ENCODE data around the gene EPX.
"Not testable (repeated sequence)": the region's sequence is repeated elsewhere in the genome, so short reads cannot be mapped to it uniquely, and the experiment has no call there.

The EPX gene, protein sequence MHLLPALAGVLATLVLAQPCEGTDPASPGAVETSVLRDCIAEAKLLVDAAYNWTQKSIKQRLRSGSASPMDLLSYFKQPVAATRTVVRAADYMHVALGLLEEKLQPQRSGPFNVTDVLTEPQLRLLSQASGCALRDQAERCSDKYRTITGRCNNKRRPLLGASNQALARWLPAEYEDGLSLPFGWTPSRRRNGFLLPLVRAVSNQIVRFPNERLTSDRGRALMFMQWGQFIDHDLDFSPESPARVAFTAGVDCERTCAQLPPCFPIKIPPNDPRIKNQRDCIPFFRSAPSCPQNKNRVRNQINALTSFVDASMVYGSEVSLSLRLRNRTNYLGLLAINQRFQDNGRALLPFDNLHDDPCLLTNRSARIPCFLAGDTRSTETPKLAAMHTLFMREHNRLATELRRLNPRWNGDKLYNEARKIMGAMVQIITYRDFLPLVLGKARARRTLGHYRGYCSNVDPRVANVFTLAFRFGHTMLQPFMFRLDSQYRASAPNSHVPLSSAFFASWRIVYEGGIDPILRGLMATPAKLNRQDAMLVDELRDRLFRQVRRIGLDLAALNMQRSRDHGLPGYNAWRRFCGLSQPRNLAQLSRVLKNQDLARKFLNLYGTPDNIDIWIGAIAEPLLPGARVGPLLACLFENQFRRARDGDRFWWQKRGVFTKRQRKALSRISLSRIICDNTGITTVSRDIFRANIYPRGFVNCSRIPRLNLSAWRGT

DNA sequence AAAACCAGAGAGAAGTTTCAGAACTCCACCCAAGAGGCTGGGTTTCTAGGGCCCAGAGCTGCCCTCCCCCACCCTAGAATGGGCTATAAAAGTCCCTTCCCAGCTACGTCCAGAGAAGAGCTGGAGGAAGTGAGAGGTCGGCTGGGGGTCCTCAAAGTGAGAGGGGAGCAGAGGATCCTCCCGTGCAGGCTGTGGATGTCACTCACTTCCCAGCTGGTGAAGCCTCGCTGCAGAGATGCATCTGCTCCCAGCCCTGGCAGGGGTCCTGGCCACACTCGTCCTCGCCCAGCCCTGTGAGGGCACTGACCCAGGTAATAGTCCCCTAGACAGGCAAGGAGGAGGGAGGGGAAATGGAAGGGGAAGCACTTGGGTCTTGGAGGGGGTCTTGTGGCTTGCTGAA lies at the start of gene EPX:
Gene EPX, plus strand, starts transcription at position 115 of the 400 bp plus-strand sequence. Its CDS starts 121 bp downstream, at position 236.
- no peak for DNase-seq

- not testable (repeated sequence) for DNase-seq
Measured at GRCh38 chr17:58143335-58143734, 49.2 kb upstream of the EPX start.

DNA sequence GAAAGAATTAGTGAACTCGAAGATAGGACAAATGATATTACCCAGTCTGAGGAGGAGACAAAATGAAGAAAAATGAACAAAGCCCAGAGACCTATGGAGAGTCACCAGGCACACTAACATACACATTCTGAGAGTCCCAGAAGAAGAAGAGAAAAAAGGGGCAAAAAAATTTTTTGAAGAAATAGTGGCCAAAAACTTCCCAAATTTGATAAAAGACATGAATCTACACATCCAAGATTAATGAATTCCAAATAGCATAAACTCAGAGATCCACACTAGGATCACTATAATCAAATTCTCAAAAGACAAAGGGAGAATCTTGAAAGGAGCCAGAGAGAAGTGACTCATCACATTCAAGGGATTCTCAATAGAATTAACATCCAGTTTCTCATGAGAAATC lies 47.7 kb upstream of the EPX start:
- no peak for DNase-seq

DNA sequence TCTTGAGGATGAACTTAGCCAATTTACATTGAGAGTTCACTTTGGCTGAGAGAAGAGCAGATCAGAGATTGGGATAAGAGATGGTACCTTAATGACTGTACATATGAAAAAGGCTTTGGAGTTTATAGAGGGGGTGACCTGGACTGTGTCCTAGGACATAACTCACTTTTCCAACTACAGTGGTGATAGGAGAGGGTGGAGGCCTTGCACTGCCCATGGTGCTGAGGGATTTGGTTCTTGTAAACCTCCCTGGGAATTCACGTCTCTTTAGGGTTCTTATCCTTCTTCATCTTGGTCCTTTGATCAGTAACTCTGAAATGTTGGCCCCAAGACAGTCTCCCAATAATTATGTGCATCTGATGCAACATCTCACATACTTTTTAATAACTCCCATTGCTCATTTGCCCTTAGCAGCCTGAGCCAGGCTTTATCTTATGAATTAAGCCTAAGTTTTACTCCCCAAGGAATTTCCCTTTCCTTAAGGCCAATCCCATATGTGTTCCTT lies 44.5 kb upstream of the EPX start, which contains the start of gene OR4D1:
Gene OR4D1, plus strand, starts transcription at position 455 of the 505 bp plus-strand sequence. CDS start 6,770 bp downstream, outside the sequence.
- no peak for DNase-seq

DNA sequence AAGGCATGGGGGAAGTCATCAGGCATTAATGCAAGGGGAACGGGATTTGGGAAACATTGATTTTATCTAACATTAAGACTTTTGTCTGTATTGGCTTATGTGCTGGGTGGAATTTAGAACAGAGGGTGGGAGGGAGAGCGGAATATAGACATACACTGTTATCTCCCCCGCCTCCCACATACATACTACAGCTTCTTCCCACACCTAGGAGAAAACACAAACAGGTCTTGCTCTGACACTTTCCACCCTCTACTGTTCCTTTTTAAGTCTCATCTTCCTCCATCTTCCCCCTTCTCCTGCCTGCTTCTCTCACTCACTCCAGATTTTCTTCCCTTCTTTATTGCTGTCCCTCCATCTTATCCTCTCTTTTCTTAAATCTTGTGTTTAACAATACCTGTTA lies 43.9 kb upstream of the EPX start:
- DNase-seq: no peak

DNA sequence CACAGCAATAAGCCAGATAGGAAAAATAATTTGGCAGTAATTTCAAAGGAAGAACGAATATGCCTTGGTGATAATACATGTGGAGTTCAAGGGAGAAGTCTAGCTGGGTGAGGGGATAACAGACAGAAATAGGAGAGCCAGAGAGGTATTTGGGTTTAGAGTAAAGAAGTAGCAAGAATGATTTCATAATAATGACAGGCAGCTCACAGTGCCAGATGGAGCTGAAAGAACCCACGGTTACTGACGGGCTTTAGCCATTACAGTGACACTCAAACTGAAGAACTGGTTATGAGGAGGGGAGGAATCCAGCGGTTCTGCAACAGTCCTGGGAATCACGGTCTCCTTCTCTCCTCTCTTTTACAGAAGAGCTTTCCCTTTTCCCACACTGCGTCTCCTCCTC lies 42.1 kb upstream of the EPX start:
- DNase-seq: no peak

DNA sequence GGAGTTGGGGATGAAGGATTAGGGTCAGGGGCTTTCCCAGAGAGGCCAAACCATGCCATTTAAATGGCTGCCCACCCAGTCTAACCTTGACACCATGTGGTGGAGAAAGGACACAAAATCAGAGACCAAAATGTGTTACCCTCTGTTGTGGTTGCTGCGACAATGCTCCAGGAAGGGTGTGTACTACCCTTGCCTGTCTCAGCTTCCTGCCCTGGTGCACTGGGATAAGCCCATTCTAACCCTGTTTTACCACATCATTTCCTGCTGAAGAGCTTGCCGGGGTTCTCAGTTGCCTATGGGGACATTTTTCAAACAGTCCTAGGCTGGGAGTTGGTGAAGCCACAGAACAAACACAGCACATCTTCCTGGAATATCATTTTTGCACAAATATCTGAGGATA lies 39.5 kb upstream of the EPX start:
- DNase-seq: no peak

DNA sequence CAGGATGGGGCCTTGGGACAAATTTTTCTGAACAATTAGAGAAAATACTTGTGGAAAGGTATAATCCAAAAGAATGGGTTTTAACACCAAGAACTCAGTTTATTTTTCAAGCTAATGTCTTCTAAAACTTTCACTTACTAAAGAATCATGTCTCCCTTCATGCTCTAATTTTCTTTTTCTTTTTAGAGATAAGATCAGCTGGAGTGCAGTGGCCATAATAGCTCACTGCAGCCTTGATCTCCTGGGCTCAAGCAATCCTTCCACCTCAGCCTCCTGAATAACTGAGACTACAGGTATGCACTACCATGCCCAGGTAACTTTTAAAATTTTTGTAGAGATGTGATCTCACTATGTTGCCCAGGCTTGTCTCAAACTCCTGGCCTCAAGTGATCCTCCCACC lies 38.9 kb upstream of the EPX start:
- DNase-seq: no peak

DNA sequence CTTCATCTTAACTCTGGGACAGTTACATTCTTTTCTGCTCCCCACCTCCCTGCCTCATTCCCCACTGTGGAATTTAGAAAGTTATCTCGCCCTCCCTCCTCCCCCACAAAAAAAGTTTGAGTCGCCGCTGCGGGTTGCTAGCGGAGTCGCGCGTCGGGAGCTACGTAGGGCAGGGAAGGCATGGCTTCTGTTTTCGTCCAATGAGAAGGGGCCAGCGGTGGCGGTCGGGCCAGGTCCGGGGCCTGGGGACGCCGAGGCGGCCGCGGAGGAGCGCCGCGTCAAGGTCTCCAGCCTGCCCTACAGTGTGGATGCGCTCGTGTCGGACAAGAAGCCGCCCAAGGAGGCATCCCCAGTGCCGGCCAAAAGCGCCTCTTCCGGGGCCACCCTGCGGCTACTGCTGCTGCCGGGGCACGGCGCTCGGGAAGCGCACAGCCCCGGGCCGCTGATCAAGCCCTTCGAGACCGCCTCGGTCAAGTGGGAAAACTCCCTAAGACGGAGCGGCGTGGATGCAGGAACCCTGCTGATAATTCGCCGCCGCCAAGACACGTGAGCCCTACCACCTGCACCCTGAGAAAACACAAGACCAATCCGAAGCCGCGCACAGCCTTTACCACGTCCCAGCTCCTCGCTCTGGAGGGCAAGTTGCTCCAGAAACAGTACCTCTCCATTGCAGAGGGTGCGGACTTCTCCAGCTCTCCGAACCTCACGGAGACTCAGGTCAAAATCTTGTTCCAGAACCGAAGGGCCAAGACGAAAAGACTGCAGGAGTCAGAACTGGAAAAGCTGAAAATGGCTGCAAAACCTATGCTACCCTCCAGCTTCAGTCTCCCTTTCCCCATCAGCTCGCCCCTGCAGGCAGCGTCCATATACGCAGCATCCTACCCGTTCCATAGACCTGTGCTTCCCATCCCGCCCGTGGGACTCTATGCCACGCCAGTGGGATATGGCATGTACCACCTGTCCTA lies 35.4 kb upstream of the EPX start:
- DNase-seq: no peak

GRCh38 chr17:58158181-58158580 lies 34.3 kb upstream of the EPX start:
- no peak for DNase-seq

DNA sequence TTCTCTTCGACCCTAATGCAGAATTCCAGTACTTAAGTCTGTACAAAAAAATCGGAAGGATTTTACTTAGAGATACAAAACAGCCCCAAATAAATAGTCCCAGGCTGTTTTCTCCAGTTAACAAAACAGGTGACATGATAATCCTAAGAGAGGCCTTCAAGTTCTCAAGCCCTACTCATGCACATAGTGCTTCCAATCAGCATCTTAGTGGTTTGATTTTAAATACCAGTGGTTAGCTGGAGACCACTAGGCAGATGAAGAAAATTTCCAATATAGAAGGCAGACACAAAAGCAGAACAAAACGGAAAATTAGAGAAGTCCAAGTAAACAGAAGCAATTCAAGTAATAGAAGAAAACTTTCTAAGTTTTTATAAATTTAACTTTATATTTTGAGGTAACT lies 31.0 kb upstream of the EPX start:
- DNase-seq: no peak

DNA sequence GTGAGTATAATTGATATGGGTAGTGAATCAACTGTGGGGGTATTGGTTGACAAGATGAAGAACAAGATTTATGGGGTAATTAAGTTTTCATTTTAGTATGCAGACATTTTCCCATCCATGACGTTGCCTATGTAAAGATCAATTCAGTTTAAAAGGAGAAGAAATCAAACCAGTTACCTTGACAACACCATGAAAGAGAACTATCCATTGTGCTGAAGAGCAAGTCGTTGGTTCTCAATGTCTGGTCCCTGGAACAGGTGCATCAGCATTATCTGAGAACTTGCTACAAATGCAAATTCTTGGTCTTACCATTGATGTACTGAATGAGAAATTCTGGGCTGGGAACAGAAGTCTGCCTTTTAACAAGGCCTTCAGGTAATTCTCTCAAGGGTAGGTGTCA lies 26.5 kb upstream of the EPX start:
- no peak for DNase-seq

- DNase-seq: no peak
Measured at GRCh38 chr17:58166682-58167081, 25.8 kb upstream of the EPX start, which contains the start of gene OR4D2. TSS of gene OR4D2 (plus strand) at chr17:58166982. CDS start at chr17:58169656, 2,674 bp downstream.

- no peak for DNase-seq
Measured at GRCh38 chr17:58170622-58171021, 21.9 kb upstream of the EPX start.

DNA sequence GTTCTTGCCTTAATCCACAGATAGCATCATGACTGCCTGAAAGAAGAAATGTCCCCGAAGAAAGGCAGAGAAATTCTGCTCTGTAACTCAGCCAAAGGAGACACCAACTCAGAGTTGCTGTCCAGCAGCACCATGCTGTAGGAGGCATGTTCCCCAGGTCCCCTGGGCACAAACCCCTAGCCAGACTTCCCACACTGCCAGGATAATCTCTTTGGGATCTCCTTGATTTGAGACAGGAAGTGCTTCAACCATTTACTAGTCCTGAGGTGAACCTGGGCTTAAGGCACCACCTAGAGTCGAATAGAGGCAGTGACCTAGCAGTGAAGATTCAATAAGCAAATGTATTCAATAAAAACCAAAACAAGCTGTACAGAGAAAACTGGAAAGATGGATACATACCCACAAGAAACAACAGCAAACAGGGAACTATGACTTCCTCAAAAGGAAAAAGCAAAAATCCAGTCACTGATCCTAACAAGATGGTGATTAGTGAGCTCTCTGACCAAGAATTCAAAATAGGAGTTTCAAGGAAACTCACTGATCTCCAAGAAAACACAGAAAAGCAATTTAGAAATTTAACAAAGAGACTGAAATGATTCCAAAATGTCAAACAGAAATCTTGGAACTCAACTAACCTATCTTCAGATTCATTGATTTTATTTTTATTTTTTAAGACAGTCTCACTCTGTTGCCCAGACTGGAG lies 20.0 kb upstream of the EPX start:
- peak; percentile 10 for DNase-seq

GRCh38 chr17:58174871-58175270 lies 17.7 kb upstream of the EPX start:
- no peak for DNase-seq

- DNase-seq: no peak
Measured at GRCh38 chr17:58176200-58176599, 16.3 kb upstream of the EPX start.

- DNase-seq: no peak
Measured at GRCh38 chr17:58181796-58182195, 10.7 kb upstream of the EPX start.

DNA sequence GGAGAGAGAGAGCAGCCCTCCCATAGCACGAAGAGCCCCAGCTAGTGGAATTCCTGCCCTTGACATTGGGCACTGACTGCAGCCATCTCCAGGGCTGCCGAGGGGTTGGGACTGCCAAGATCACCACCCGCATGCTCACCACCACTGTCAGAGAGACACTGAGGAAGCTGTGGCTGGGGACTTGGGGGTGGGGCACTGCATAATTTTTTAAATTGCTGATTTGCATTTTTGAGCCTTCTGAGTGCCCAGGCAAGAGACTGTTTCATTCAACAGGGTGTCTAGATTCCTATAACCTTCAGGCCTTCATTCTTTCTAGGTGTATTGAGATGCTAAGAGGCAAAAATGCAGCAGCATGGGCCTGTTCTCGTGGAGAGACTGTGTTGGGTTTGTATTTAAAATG lies 9.0 kb upstream of the EPX start:
- DNase-seq: no peak

GRCh38 chr17:58184308-58184985 lies 8.1 kb upstream of the EPX start:
- peak; percentile 67 for DNase-seq

GRCh38 chr17:58184986-58185761 lies 7.4 kb upstream of the EPX start:
- no peak for DNase-seq

All from fibroblast of skin of right quadriceps (primary cell).